Tibial artery (tissue), 4 donors: ENCODE data around the gene USP33.

Source experiments
- DNase-seq, 2 donors: peaks; one replicate each; pipeline ENCODE4 v3.0.0-alpha.2; 2019
- H3K27ac ChIP-seq, 2 donors: fragments of 200-600 bp; sonication (generic) in 1 of 2; 1 replicate in 1 of 2; 2 replicates in 1 of 2; pipeline ENCODE4 v1.5.1; 2018 to 2019; ENCODE audit warnings: mild to moderate bottlenecking in 1 of 2
- H3K27me3 ChIP-seq, 2 donors: fragments of 200-600 bp; sonication (generic) in 1 of 2; one replicate each; pipeline versions ENCODE4 v1.5.1 to v1.6.0; 2016 to 2019
- H3K36me3 ChIP-seq, 3 donors: fragments of 200-600 bp; sonication (generic) in 2 of 3; one replicate each; pipeline ENCODE4 v1.5.1; 2016 to 2019; ENCODE audit warnings: mild to moderate bottlenecking in 2 of 3
- H3K4me1 ChIP-seq, 4 donors: fragments of 200-600 bp; sonication (generic) in 2 of 4; 1 replicate in 3 of 4; 2 replicates in 1 of 4; pipeline ENCODE4 v1.5.1; 2016 to 2019
- H3K4me3 ChIP-seq, 2 donors: fragments of 200-600 bp; sonication (generic) in 1 of 2; 1 replicate in 1 of 2; 2 replicates in 1 of 2; pipeline ENCODE4 v1.5.1; 2018 to 2019; ENCODE audit warnings: mild to moderate bottlenecking in 2 of 2
- H3K9me3 ChIP-seq, 3 donors: fragments of 200-600 bp; sonication (generic) in 1 of 3; one replicate each; pipeline ENCODE4 v1.5.1; 2016 to 2019
- CTCF ChIP-seq, 2 experiments: fragments of 200-600 bp in 1 of 2; fragments of 450-650 bp in 1 of 2; IDR thresholded peaks; one replicate each; pipeline ENCODE4 v1.5.1; 2017 to 2019; ENCODE audit warnings: antibody characterized with exemption in 2 of 2, mild to moderate bottlenecking in 1 of 2, moderate library complexity in 1 of 2
- intact Hi-C: fragments of 100-400 bp; cut with DNase I; formaldehyde crosslinking; loops from one replicate; pipeline ENCODE4 v1.15.0; 2023; ENCODE audit warnings: low total_unique reads

The USP33 gene

GRCh38 chr1:77732090-77732489 lies 27.6 kb downstream of the USP33 start:
- no peak for DNase-seq
- H3K27ac ChIP-seq = no peak overlapping the region
- no peaks in the 10 kb centered on the region for H3K9me3 ChIP-seq
- no peaks in the 10 kb centered on the region for H3K27me3 ChIP-seq
- no peak overlapping the region for H3K4me3 ChIP-seq
- peaks cover 30 to 41% (median 35%) of the 10 kb centered on the region in 3 donors for H3K36me3 ChIP-seq
- no peak for TF ChIP-seq CTCF (IDR thresholded peaks at IDR 0.05)
- intact Hi-C loops = no loop called here
- no peaks in the 10 kb centered on the region for H3K4me1 ChIP-seq

GRCh38 chr1:77725706-77726105 lies 33.9 kb downstream of the USP33 start:
- Histone ChIP-seq H3K9me3 (no peaks in the 10 kb centered on the region), H3K4me3 (no peak overlapping the region), H3K27me3 (no peaks in the 10 kb centered on the region), H3K36me3 (peaks cover 81 to 95% (median 82%) of the 10 kb centered on the region in 3 donors), H3K27ac (no peak overlapping the region), H3K4me1 (no peaks in the 10 kb centered on the region)
- intact Hi-C loops = no loop called here
- DNase-seq = no peak
- no peak for TF ChIP-seq CTCF (IDR thresholded peaks at IDR 0.05)

- Histone ChIP-seq H3K4me1 (no peaks in the 10 kb centered on the region), H3K9me3 (no peaks in the 10 kb centered on the region), H3K36me3 (peaks cover 73 to 85% (median 82%) of the 10 kb centered on the region in 3 donors), H3K27me3 (no peaks in the 10 kb centered on the region), H3K4me3 (no peak overlapping the region), H3K27ac (no peak overlapping the region)
- intact Hi-C loops = no loop called here
- no peak for DNase-seq
- no peak for TF ChIP-seq CTCF (IDR thresholded peaks at IDR 0.05)
Observed at GRCh38 chr1:77718181-77718580, 41.5 kb downstream of the USP33 start.

DNA sequence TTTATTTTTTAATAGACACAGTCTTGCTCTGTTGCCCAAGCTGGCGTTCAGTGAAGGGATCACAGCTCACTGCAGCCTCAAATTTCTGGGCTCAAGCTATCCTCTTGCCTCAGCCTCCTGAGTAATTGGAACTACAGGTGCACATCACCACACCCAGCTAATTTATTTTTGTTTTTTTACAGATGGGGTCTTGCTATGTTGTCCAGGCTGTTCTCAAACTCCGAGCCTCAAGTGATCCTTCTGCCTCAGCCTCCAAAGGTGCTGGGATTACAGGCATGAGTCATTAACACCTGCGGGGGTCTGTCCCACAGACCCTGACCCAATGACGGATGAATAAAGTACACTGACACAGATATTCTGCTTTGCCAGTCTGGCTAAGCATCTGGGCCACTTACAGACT lies 43.6 kb downstream of the USP33 start:
- Histone ChIP-seq H3K4me3 (no peak overlapping the region), H3K27me3 (no peaks in the 10 kb centered on the region), H3K27ac (no peak overlapping the region), H3K9me3 (no peaks in the 10 kb centered on the region), H3K4me1 (no peaks in the 10 kb centered on the region), H3K36me3 (peaks cover 71 to 85% (median 82%) of the 10 kb centered on the region in 3 donors)
- no peak for TF ChIP-seq CTCF (IDR thresholded peaks at IDR 0.05)
- intact Hi-C loops = no loop called here
- no peak for DNase-seq

- Histone ChIP-seq H3K36me3 (peaks cover 60 to 79% (median 70%) of the 10 kb centered on the region in 3 donors), H3K27me3 (no peaks in the 10 kb centered on the region), H3K4me3 (no peak overlapping the region), H3K4me1 (no peaks in the 10 kb centered on the region), H3K27ac (no peak overlapping the region), H3K9me3 (no peaks in the 10 kb centered on the region)
- intact Hi-C loops = no loop called here
- DNase-seq = no peak
- no peak for TF ChIP-seq CTCF (IDR thresholded peaks at IDR 0.05)
Observed at GRCh38 chr1:77709727-77710126, 49.9 kb downstream of the USP33 start.

DNA sequence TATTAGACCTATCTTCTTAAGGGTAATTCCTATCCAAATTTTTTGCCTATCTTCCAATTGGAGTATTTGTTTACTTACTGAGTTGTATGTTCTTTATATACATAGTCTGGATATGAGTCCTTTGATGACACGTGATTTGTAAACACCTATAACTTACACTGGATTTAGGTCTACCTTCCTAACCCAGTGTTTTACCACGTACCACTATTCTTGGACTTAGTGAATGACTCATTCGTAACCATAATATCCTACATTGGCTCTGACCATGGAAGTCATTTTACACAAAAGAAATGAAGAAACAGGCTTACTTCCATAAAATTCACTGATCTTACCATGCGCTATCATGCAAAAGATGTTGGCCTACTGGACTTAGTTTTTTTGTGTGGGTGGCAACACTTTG lies 53.3 kb downstream of the USP33 start:
- no peak for DNase-seq
- Histone ChIP-seq H3K4me1 (no peaks in the 10 kb centered on the region), H3K4me3 (no peak overlapping the region), H3K9me3 (no peaks in the 10 kb centered on the region), H3K36me3 (peaks cover 32 to 49% (median 42%) of the 10 kb centered on the region in 3 donors), H3K27ac (no peak overlapping the region), H3K27me3 (no peaks in the 10 kb centered on the region)
- intact Hi-C loops = no loop called here
- no peak for TF ChIP-seq CTCF (IDR thresholded peaks at IDR 0.05)
